ENCODE results near the gene UBL7.
A peak's percentile ranks its signal among the peaks of the same experiment; 100 is the strongest.
"Not testable (repeated sequence)": the region's sequence is repeated elsewhere in the genome, so short reads cannot be mapped to it uniquely, and the experiment has no call there.

Gene UBL7

DNA sequence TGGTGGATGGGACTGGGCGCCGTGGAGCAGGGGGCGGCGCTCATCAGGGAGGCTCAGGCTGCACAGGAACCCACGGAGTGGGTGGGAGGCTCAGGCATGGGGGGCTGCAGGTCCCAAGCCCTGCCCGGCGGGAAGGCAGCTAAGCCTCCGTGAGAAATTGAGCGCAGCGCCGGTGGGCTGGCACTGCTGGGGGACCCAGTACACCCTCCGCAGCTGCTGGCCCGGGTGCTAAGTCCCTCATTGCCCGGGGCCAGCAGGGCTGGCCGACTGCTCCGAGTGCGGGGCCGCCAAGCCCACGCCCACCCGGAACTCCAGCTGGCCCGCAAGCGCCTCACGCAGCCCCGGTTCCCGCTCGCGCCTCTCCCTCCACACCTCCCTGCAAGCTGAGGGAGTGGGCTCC, 19.4 kb upstream of the UBL7 start:
- H3K9me3 ChIP-seq (ENCODE audit: control insufficient read depth, insufficient read depth, low read length); H3K36me3 ChIP-seq (ENCODE audit: insufficient read depth, low read length); H3K4me1 ChIP-seq (ENCODE audit: insufficient read depth, low read length); H3K9ac ChIP-seq (ENCODE audit: low read depth, low read length): not testable (repeated sequence)

DNA sequence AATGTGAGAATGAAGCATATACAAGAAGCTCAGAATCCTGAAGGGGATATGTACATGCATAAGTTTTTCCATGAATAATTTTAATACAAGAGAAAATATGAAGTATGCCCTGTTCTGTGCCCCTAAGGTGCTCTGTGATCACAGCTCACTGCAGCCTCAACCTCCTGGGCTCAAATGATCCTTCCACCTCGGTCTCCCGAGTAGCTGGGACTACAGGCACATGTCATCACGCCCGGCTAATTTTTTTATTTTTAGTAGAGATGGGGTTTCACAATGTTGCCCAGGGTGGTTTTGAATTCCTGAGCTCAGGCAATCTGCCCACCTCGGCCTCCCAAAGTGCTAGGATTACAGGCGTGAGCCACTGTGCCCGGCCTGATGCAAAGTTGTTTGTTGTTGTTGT, 10.7 kb upstream of the UBL7 start:
- H3K36me3 ChIP-seq (ENCODE audit: insufficient read depth, low read length); H3K4me1 ChIP-seq (ENCODE audit: insufficient read depth, low read length); H3K9me3 ChIP-seq (ENCODE audit: control insufficient read depth, insufficient read depth, low read length); H3K9ac ChIP-seq (ENCODE audit: low read depth, low read length): not testable (repeated sequence)

DNA sequence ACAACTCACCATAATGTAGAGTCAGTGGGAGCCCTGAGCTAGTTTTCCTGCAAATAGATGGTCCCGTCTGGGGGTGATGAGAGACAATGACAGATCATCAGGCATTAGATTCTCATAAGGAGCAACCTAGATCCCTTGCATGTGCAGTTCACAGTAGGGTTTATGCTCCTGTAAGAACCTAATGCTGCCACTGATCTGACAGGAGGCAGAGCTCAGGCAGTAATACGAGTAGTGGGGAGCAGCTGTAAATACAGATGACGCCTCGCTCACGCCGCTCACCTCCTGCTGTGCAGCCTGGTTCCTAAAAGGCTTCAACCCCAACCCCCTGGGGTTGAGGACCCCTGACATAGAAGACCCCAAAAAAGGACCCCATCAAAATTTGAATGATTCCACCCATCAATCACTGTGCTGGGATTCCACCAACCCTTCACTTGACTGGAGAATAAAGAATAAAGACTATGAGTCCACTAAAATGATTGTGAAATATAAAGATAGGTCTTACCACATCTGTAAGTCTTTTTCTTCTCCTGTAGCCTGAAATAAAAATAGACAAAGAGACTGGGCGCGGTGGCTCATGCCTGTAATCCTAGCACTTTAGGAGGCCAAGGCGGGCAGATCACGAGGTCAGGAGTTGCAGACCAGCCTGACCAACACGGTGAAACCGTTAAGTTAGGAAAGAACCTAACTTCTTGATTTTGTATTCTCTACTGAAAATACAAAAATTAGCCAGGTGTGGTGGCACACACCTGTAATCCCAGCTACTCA, 9.9 kb upstream of the UBL7 start:
- Histone ChIP-seq H3K9ac (ENCODE audit: low read depth, low read length) (no peak overlapping the region), H3K36me3 (ENCODE audit: insufficient read depth, low read length) (no peaks in the 10 kb centered on the region; the same call in none of the 2 replicates), H3K4me1 (ENCODE audit: insufficient read depth, low read length) (no peaks in the 10 kb centered on the region), H3K9me3 (ENCODE audit: control insufficient read depth, insufficient read depth, low read length) (no peaks in the 10 kb centered on the region)

DNA sequence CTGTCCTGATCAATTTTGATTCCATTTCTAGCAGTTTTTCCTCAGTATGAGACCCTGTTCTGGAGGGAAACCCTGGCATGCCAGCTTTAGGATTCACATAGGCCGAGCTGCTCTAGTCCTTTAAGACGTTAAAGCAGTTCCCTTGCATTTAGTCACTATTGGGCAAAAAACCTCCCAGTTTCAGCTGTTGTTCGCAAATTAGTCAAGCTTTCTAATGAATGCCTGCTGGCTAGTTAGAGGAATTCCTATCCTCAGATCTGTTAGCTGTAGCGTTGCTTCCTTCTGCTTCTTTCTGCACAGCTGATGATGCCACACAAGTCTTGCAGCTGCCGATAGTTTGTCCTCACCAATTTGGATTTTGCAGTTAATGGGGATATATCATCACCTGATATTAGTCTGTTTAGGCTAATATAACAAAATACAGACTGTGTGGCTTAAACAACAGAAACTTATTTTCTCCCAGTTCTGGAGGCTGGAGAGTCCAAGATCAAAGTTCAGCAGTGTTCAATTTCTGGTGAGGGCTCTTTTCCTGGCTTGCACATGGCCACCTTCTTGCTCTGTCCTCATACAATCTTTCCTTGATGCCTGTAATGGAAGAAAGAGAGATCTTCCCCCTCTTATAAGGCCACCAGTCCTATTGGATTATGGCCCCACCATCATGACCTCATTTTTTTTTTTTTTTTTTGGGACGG, 7.5 kb upstream of the UBL7 start:
- Histone ChIP-seq H3K9me3 (ENCODE audit: control insufficient read depth, insufficient read depth, low read length) (no peaks in the 10 kb centered on the region; the same call in 1 of the 2 replicates), H3K36me3 (ENCODE audit: insufficient read depth, low read length) (peaks cover 2% of the 10 kb centered on the region), H3K4me1 (ENCODE audit: insufficient read depth, low read length) (no peaks in the 10 kb centered on the region), H3K9ac (ENCODE audit: low read depth, low read length) (no peak overlapping the region)

DNA sequence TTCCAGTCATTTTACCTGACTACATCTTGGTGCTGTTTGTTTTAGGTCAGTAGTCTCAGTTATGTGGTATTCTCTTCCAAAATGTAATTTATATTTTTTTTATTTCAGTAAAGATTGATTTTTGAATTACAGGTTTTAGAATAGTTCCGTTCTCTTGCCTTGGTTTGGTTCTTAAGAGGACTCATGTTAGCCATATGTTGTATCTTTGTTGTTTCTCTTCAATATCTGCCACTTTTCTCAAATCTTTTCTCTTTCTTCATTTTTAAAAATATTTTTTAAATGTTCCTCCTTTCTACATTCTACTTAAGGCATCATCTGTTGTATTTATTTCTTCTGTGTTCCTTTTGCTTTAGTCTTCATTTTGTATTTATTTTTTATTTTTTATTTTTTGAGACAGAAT, 5.6 kb upstream of the UBL7 start:
- H3K9ac ChIP-seq (ENCODE audit: low read depth, low read length): no peak overlapping the region

DNA sequence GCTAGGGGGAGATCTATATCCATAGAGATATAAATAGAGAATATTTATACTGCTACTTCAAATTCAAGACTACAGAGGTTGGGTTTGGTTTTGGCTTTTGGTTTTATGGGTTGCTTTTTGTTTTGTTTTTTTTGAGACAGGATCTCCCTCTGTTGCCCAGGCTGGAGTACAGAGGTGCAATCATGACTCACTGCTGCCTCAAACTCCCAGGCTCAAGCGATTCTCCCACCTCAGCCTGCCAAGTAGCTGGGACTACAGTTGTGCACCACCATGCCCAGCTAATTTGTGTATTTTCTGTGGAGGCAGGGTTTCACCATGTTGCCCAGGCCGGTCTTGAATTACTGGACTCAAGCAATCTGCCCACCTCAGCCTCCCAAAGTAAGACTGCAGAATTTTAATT, 3.9 kb upstream of the UBL7 start:
- no peaks in the 10 kb centered on the region for H3K4me1 ChIP-seq (ENCODE audit: insufficient read depth, low read length)
- H3K9me3 ChIP-seq (ENCODE audit: control insufficient read depth, insufficient read depth, low read length): no peaks in the 10 kb centered on the region; the same call in 1 of the 2 replicates
- H3K36me3 ChIP-seq (ENCODE audit: insufficient read depth, low read length): peaks cover 2% of the 10 kb centered on the region
- no peak overlapping the region for H3K9ac ChIP-seq (ENCODE audit: low read depth, low read length)

More for the DNA sequence above, 5.6 kb upstream of the UBL7 start:
- Histone ChIP-seq H3K4me1 (ENCODE audit: insufficient read depth, low read length) (no peaks in the 10 kb centered on the region), H3K36me3 (ENCODE audit: insufficient read depth, low read length) (peaks cover 2% of the 10 kb centered on the region), H3K9me3 (ENCODE audit: control insufficient read depth, insufficient read depth, low read length) (no peaks in the 10 kb centered on the region; the same call in 1 of the 2 replicates)

DNA sequence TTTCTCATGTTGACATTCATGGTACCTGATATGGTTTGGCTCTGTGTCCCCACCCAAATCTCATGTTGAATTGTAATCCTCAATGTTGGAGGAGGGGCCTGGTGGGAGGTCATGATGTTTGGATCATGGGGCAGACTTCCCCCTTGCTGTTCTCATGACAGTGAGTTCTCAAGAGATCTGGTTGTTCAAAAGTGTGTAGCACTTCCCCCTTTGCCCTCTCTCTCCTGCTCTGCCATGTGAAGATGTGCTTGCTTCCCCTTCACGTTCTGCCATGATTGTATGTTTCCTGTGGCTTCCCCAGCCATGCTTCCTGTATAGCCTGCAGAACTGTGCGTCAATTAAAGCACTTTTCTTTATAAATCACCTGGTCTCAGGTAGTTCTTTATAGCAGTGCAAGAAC, 3.3 kb upstream of the UBL7 start:
- H3K4me1 ChIP-seq (ENCODE audit: insufficient read depth, low read length): no peaks in the 10 kb centered on the region
- H3K9ac ChIP-seq (ENCODE audit: low read depth, low read length): no peak overlapping the region
- peaks cover 2% of the 10 kb centered on the region; the same call in 1 of the 2 replicates for H3K36me3 ChIP-seq (ENCODE audit: insufficient read depth, low read length)
- H3K9me3 ChIP-seq (ENCODE audit: control insufficient read depth, insufficient read depth, low read length): no peaks in the 10 kb centered on the region; the same call in 1 of the 2 replicates

DNA sequence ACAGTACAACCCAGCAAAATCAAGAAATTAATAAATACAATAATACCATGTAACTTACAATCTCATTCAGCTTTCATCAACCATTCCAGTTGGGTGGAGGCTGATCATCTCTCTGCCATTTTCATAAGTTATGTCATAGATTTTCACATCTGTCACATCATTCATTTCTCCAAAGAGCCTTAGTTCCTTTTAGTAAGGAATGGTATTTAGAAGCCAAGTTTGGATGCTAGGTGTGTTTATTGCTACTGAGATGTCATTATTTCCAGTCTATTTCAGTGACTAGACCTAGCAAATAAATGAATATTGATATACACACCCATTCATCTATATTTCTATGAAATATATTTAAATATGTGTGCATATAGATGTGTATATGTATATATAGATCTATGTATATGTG, 2.7 kb upstream of the UBL7 start:
- peaks cover 2% of the 10 kb centered on the region; the same call in 1 of the 2 replicates for H3K36me3 ChIP-seq (ENCODE audit: insufficient read depth, low read length)
- H3K9me3 ChIP-seq (ENCODE audit: control insufficient read depth, insufficient read depth, low read length): no peaks in the 10 kb centered on the region; the same call in 1 of the 2 replicates
- H3K9ac ChIP-seq (ENCODE audit: low read depth, low read length): no peak overlapping the region
- H3K4me1 ChIP-seq (ENCODE audit: insufficient read depth, low read length): no peaks in the 10 kb centered on the region

DNA sequence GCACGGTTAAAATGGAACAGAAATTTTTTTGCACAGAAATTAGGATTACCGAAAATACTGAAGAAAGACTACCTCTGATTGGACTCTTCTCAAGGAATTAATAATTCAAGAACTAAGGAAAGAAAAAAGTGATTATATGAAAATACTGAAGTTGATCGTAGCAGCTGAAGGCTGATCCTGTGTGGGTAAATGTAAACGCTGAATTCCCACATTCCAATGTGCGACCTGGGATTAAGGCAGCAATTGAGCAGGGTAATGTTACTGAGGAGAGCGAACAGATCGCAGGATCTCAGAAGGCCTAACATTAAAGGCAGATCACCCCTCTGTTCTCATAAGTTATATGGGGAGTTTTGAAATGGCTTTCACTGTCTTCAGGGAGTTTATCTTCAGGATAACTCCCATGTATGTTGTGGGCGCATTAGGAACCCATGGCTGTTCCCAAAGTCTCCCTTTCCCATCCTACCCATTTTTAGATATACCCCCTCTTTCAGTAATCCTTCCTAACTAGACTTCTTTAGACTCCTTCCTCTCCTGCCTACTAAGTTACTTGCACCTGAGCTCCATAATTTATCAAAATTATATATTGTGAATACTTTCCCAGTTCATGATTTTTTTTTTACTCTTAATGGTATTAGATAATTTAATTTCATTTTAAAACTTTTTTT, 1.0 kb upstream of the UBL7 start:
- Histone ChIP-seq H3K9me3 (ENCODE audit: control insufficient read depth, insufficient read depth, low read length) (no peaks in the 10 kb centered on the region; the same call in 1 of the 2 replicates), H3K36me3 (ENCODE audit: insufficient read depth, low read length) (peaks cover 2% of the 10 kb centered on the region; the same call in 1 of the 2 replicates), H3K9ac (ENCODE audit: low read depth, low read length) (peak overlapping the region; percentile 81), H3K4me1 (ENCODE audit: insufficient read depth, low read length) (no peaks in the 10 kb centered on the region)

DNA sequence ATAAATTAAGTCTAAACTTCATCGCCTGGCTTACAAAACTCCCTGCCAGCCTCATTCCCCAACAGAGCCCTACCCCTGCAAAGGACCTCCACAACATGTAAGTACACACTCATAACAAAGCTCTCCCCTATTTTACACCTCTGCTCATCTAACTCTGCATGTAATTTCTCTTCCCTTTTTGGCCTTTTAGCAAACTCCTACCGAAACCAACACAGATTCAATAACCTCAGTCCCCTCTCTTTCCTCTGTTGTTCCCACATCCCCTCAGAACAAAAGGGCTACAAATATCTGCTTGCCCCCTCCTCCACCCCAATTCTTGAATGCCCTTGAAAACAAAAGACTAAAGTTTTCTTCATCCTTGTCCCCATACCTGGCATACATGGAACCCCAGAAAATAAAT, 662 bp downstream of the UBL7 start:
- H3K4me1 ChIP-seq (ENCODE audit: insufficient read depth, low read length): no peaks in the 10 kb centered on the region
- H3K36me3 ChIP-seq (ENCODE audit: insufficient read depth, low read length): peaks cover 2% of the 10 kb centered on the region; the same call in 1 of the 2 replicates
- no peaks in the 10 kb centered on the region; the same call in 1 of the 2 replicates for H3K9me3 ChIP-seq (ENCODE audit: control insufficient read depth, insufficient read depth, low read length)
- peak overlapping the region; percentile 81 for H3K9ac ChIP-seq (ENCODE audit: low read depth, low read length)

DNA sequence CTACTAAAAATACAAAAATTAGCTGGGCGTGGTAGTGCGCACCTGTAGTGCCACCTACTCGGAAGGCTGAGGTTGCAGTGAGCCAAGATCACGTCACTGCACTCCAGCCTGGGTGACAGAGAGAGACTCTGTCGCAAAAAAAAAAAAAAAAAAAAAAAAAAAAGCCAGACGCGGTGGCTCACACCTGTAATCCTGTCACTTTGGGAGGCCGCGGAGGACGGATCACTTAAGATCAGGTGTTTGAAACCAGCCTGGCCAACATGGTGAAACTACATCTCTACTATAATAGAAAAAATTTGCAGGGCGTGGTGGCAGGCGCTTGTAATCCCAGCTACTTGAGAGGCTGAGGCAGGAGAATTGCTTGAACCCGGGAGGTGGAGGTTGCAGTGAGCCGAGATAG, 1.2 kb downstream of the UBL7 start:
- H3K9ac ChIP-seq (ENCODE audit: low read depth, low read length); H3K36me3 ChIP-seq (ENCODE audit: insufficient read depth, low read length); H3K4me1 ChIP-seq (ENCODE audit: insufficient read depth, low read length); H3K9me3 ChIP-seq (ENCODE audit: control insufficient read depth, insufficient read depth, low read length): not testable (repeated sequence)

DNA sequence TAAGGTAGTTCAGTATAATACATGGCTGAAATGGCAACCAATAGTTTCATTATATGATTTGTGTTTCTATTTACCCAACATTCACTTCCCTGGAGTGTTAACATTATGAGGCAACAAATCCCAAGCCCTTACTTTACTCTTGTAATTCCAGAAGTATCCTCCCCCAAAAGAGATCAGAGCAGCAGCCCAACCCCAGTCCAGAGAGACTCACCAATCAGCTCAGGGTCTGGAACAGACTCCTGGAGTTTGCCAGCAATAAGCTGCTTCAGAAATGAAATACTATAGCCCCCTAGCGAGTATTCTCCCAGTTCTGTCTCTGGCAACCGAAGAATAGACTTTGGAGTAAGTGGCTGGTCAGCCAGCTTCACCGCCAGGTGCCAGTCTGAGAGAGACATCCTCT, 2.5 kb downstream of the UBL7 start:
- Histone ChIP-seq H3K9me3 (ENCODE audit: control insufficient read depth, insufficient read depth, low read length) (no peaks in the 10 kb centered on the region), H3K9ac (ENCODE audit: low read depth, low read length) (no peak overlapping the region), H3K36me3 (ENCODE audit: insufficient read depth, low read length) (no peaks in the 10 kb centered on the region), H3K4me1 (ENCODE audit: insufficient read depth, low read length) (no peaks in the 10 kb centered on the region)

DNA sequence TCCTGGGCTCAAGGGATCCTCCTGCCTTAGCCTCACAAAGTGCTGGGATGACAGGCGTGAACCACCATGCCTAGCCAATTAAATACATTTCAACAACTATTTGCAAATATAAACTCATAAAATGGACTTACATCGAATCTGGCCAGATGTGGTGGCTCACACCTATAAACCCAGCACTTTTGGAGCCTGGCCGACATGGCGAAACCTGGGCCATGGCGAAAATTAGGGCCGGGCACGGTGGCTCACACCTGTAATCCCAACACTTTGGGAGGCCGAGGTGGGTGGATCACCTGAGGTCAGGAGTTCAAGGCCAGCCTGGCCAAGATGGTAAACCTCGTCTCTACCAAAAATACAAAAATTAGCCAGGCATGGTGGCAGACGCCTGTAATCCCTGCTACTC, 3.9 kb downstream of the UBL7 start:
- H3K4me1 ChIP-seq (ENCODE audit: insufficient read depth, low read length); H3K9me3 ChIP-seq (ENCODE audit: control insufficient read depth, insufficient read depth, low read length); H3K9ac ChIP-seq (ENCODE audit: low read depth, low read length); H3K36me3 ChIP-seq (ENCODE audit: insufficient read depth, low read length): not testable (repeated sequence)

DNA sequence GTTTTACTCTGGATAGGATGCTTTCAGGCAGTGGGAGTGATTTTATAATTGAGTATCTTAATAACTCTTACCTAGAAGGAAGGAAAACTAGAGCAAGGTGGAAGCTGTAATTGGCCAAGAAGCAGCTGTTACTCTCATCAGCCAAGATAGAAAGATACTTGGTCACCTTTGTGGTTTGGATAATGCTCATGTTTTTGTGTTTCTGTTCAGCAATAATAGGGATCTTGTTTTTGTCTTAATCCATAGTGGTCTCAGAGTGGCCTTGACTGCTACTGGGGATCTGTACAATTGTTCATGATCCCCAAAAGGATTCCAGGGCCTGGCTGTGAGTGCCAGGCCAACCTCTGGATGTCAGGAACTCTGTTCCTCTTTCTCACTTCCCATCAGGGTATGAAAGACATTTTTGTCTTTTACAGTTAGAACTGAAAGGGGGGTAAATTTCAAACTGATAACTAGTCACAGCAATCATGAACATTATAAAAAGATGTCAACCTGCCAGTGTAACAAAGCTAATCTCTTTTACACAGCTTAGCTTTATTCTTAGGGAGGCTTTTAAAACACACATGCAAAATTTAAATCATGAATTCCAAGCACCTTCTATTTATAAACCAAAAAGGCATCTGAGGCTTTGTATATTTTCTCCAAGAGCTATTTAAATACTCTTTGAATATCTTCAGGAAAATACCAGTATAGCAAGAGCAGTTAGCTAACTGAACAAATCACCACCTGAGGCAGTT, 6.0 kb downstream of the UBL7 start:
- no peak overlapping the region for H3K9ac ChIP-seq (ENCODE audit: low read depth, low read length)
- H3K4me1 ChIP-seq (ENCODE audit: insufficient read depth, low read length): no peaks in the 10 kb centered on the region
- no peaks in the 10 kb centered on the region for H3K9me3 ChIP-seq (ENCODE audit: control insufficient read depth, insufficient read depth, low read length)
- 0 out of 2 replicates have a peak, but pooled peaks cover 2% of the 10 kb centered on the region for H3K36me3 ChIP-seq (ENCODE audit: insufficient read depth, low read length)
